ENCODE measurements around the gene POTEI.
"Not testable (repeated sequence)": the region's sequence is repeated elsewhere in the genome, so short reads cannot be mapped to it uniquely, and the experiment has no call there.

Gene POTEI
- 0 to 0.17 (median 0) reads per million in 3 donors for total RNA-seq

DNA sequence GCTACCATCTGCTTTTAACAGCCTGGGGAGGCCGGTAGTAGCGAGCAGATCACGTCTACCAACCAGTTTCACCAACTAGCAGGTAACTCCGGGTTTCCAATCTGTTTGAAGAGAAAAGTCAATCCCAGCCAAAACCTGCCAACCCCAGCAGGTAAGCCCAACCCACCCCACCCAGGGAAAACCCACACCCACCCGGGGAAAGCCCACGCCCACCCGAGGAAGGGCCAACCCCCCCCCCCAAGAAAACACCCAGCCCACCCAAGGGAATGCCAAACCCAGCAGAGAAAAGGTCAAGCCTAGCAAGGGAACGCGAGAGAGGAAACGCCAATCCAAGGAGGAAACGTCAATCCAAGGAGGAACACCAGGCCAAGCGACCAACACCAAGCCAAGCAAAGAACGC, at the start of gene POTEI:
Gene POTEI, minus strand, starts transcription at position 101 of the 400 bp plus-strand sequence. Its CDS starts 93 bp downstream, at position 8.
- H3K4me1 ChIP-seq (ENCODE audit: control insufficient read depth, insufficient read depth, low read length, poor library complexity, severe bottlenecking); H3K9me3 ChIP-seq (ENCODE audit: control insufficient read depth, low read length); DNase-seq; H3K4me3 ChIP-seq (ENCODE audit: insufficient read depth, low read depth, low read length, poor library complexity, severe bottlenecking); H3K27ac ChIP-seq (ENCODE audit: insufficient read depth, low read length, poor library complexity, severe bottlenecking); H3K36me3 ChIP-seq (ENCODE audit: control insufficient read depth, insufficient read depth, low read length); H3K27me3 ChIP-seq (replicated peaks; ENCODE audit: control insufficient read depth, insufficient read depth, low read length, poor library complexity, severe bottlenecking): not testable (repeated sequence)

DNA sequence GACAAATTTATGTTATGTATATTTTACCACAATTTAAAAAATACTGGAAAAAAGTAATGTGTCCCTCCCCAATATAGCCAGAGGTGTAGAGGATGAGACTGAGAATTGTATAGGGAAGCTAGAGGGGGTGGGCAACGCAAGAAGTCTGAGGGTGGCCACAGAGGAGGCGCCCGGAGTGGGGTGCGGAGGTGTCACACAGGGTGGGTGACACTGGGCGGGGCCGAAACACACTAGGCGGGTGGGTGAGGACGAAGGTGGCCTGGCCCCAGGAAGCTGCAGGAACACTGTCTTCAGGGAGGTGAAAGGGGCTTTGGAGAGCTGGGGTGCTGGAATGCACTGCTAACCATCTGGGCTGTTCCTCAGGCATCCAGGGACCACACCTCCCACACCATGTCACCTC, 47.3 kb upstream of the POTEI start:
- H3K27me3 ChIP-seq (replicated peaks; ENCODE audit: control insufficient read depth, insufficient read depth, low read length, poor library complexity, severe bottlenecking); DNase-seq; H3K4me3 ChIP-seq (ENCODE audit: insufficient read depth, low read depth, low read length, poor library complexity, severe bottlenecking); H3K27ac ChIP-seq (ENCODE audit: insufficient read depth, low read length, poor library complexity, severe bottlenecking); H3K4me1 ChIP-seq (ENCODE audit: control insufficient read depth, insufficient read depth, low read length, poor library complexity, severe bottlenecking); H3K9me3 ChIP-seq (ENCODE audit: control insufficient read depth, low read length); H3K36me3 ChIP-seq (ENCODE audit: control insufficient read depth, insufficient read depth, low read length): not testable (repeated sequence)

DNA sequence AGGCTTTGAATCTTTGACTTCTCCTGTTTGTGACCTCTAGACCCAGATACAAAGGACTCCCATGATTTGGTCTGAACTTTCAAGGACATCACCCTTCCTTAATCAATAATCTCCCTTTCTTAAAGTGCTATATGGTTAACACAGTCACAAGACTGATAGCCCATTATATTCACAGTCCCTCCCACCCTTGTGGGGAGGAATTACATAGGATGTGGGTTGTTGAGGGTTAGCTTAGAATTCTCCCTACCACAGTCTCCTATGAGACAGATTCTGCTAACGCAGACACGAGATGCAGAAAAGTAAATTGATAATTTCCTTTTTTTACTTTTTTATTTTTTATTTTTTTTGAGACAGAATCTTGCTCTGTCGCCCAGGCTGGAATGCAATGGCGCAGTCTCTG, 45.0 kb upstream of the POTEI start:
- DNase-seq; H3K36me3 ChIP-seq (ENCODE audit: control insufficient read depth, insufficient read depth, low read length); H3K4me1 ChIP-seq (ENCODE audit: control insufficient read depth, insufficient read depth, low read length, poor library complexity, severe bottlenecking); H3K27ac ChIP-seq (ENCODE audit: insufficient read depth, low read length, poor library complexity, severe bottlenecking); H3K9me3 ChIP-seq (ENCODE audit: control insufficient read depth, low read length); H3K4me3 ChIP-seq (ENCODE audit: insufficient read depth, low read depth, low read length, poor library complexity, severe bottlenecking); H3K27me3 ChIP-seq (replicated peaks; ENCODE audit: control insufficient read depth, insufficient read depth, low read length, poor library complexity, severe bottlenecking): not testable (repeated sequence)

DNA sequence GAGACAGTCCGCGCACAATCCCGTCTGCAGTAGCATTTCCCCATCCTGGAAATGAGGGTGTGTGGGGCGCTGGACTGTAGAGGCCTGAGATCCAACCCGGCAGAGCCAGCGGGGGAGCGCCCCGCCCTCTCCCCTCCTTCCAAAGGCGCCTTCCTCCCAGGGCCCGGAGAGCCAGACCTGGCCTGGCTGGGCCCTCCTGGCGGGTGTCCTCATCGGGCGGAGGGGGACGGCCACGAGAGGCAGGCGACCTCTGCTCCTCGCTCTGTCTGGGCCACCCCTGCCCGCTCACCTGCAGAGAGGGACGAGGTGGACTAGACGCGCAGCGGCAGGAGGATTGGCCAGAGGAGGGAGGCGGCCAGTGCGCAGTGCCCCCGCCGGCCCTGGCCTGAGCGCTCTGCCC, 40.3 kb upstream of the POTEI start:
- H3K4me3 ChIP-seq (ENCODE audit: insufficient read depth, low read depth, low read length, poor library complexity, severe bottlenecking); H3K36me3 ChIP-seq (ENCODE audit: control insufficient read depth, insufficient read depth, low read length); H3K9me3 ChIP-seq (ENCODE audit: control insufficient read depth, low read length); H3K4me1 ChIP-seq (ENCODE audit: control insufficient read depth, insufficient read depth, low read length, poor library complexity, severe bottlenecking); H3K27me3 ChIP-seq (replicated peaks; ENCODE audit: control insufficient read depth, insufficient read depth, low read length, poor library complexity, severe bottlenecking); H3K27ac ChIP-seq (ENCODE audit: insufficient read depth, low read length, poor library complexity, severe bottlenecking); DNase-seq: not testable (repeated sequence)

DNA sequence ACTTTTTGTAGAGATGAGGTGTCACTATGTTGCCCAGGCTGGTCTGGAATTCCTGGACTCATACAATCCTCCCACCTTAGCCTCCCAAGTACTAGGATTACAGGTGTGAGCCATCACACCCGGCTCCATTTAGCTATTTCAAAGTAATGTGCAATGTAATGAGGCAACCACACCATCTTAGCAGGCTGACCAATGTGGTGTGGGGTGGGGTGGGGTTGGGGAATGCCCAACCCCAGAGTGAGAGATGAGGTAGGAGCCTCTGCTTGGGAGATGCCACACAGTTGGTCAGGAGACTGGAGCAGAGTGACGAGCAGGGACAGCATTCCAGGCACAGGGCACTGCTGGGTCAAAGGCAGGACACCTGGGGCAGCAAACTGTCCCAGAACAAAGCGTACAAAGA, 39.3 kb upstream of the POTEI start:
- H3K9me3 ChIP-seq (ENCODE audit: control insufficient read depth, low read length); DNase-seq; H3K36me3 ChIP-seq (ENCODE audit: control insufficient read depth, insufficient read depth, low read length); H3K27me3 ChIP-seq (replicated peaks; ENCODE audit: control insufficient read depth, insufficient read depth, low read length, poor library complexity, severe bottlenecking); H3K4me3 ChIP-seq (ENCODE audit: insufficient read depth, low read depth, low read length, poor library complexity, severe bottlenecking); H3K4me1 ChIP-seq (ENCODE audit: control insufficient read depth, insufficient read depth, low read length, poor library complexity, severe bottlenecking); H3K27ac ChIP-seq (ENCODE audit: insufficient read depth, low read length, poor library complexity, severe bottlenecking): not testable (repeated sequence)

DNA sequence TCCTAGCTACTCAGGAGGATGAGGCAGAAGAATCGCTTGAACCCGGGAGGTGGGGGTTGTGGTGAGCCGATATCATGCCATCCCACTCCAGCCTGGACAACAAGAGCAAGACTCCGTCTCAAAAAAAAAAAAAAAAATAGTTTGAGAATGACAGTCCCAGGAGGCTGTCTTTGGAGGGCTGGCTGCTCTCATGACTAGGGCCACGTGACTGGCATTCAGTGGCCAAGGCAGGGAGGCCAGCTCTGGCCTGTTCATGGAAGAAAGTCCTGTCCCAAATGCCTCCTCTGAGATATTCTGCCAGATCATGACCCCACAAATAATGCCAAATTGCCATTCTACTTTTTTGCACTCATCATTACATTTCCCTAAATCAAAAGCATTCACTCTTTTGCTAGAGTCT, 35.9 kb upstream of the POTEI start:
- H3K27me3 ChIP-seq (replicated peaks; ENCODE audit: control insufficient read depth, insufficient read depth, low read length, poor library complexity, severe bottlenecking); DNase-seq; H3K4me1 ChIP-seq (ENCODE audit: control insufficient read depth, insufficient read depth, low read length, poor library complexity, severe bottlenecking): not testable (repeated sequence)

DNA sequence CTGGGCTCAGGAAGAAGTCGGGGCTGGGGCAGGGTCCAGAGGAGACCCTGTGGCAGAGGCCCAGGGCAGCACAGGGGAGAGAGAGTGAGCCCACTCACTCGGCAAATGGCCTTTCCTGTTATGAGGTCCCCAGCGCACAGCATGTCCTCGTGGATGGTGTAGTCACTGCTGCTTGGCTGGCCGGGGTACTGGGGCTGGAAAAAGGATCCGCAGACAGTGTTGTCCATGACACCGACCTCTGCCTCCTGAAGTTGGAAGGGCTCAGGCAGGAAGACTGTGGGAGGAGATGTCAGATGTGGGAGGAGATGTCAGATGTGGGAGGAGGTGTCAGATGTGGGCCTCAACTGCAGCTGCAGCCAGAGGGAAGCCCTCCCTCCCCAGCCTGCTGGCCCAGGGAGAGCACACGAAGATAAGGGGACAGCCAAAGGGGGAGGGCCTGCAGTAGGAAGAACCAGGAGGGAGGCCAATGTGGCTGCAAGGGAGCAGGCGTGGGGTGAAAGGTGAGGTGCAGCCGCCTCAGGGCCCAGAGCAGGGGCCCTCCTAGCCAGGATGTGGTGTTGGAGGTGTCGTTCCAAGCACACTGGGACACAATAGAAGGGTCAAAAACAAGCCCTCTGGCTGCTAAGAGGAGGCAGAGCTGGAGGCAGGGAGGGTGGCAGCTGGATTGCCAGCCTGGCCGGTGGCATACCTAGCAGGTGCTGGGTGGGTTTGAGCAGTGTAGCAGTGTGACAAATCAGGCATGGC, 34.8 kb upstream of the POTEI start:
- not testable (repeated sequence) for H3K4me3 ChIP-seq (ENCODE audit: insufficient read depth, low read depth, low read length, poor library complexity, severe bottlenecking); H3K27me3 ChIP-seq (replicated peaks; ENCODE audit: control insufficient read depth, insufficient read depth, low read length, poor library complexity, severe bottlenecking); H3K36me3 ChIP-seq (ENCODE audit: control insufficient read depth, insufficient read depth, low read length); H3K27ac ChIP-seq (ENCODE audit: insufficient read depth, low read length, poor library complexity, severe bottlenecking); H3K4me1 ChIP-seq (ENCODE audit: control insufficient read depth, insufficient read depth, low read length, poor library complexity, severe bottlenecking); DNase-seq; H3K9me3 ChIP-seq (ENCODE audit: control insufficient read depth, low read length)

More for the DNA sequence above, 35.9 kb upstream of the POTEI start:
- H3K36me3 ChIP-seq (ENCODE audit: control insufficient read depth, insufficient read depth, low read length); H3K27ac ChIP-seq (ENCODE audit: insufficient read depth, low read length, poor library complexity, severe bottlenecking); H3K4me3 ChIP-seq (ENCODE audit: insufficient read depth, low read depth, low read length, poor library complexity, severe bottlenecking); H3K9me3 ChIP-seq (ENCODE audit: control insufficient read depth, low read length): not testable (repeated sequence)

DNA sequence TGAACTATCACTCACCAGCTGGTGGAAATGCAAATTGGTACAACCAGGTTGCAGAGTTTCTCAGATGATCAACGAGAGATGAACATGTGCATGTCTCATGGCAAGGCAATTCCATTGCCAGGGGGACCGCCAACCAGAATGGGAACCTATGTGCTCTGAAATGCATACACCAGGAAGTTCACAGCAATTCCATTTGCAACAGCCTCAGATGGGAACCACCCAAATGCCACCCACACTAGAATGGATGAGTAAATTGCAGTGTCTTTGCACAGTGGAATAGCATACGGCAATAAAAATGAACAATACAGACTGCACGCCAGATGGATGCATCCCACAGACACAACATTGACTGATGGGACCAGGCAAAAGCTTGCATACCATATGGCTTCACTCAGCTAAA, 33.7 kb upstream of the POTEI start:
- DNase-seq; H3K9me3 ChIP-seq (ENCODE audit: control insufficient read depth, low read length); H3K27me3 ChIP-seq (replicated peaks; ENCODE audit: control insufficient read depth, insufficient read depth, low read length, poor library complexity, severe bottlenecking); H3K36me3 ChIP-seq (ENCODE audit: control insufficient read depth, insufficient read depth, low read length); H3K4me3 ChIP-seq (ENCODE audit: insufficient read depth, low read depth, low read length, poor library complexity, severe bottlenecking); H3K4me1 ChIP-seq (ENCODE audit: control insufficient read depth, insufficient read depth, low read length, poor library complexity, severe bottlenecking); H3K27ac ChIP-seq (ENCODE audit: insufficient read depth, low read length, poor library complexity, severe bottlenecking): not testable (repeated sequence)

DNA sequence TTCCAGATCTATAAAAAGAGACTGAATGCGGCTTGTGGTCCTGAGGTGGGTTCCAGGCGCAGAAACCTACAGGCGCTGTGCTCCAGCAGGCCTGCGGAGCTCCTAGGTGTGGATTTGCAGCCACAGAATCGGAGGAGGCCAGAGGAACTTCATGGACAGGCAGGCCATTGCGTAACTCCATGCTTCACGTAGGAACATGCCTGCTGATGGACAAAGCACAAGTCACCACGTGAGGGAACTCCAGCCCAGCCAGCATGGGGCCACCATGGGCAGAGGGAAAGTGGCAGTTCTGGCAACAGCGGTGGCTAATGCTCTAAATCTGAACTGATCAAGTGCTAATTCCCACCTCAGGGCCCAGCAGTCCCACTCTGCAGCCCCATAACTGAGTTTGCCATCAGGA, 29.1 kb upstream of the POTEI start:
- not testable (repeated sequence) for H3K4me3 ChIP-seq (ENCODE audit: insufficient read depth, low read depth, low read length, poor library complexity, severe bottlenecking); H3K4me1 ChIP-seq (ENCODE audit: control insufficient read depth, insufficient read depth, low read length, poor library complexity, severe bottlenecking); DNase-seq; H3K9me3 ChIP-seq (ENCODE audit: control insufficient read depth, low read length); H3K36me3 ChIP-seq (ENCODE audit: control insufficient read depth, insufficient read depth, low read length); H3K27ac ChIP-seq (ENCODE audit: insufficient read depth, low read length, poor library complexity, severe bottlenecking); H3K27me3 ChIP-seq (replicated peaks; ENCODE audit: control insufficient read depth, insufficient read depth, low read length, poor library complexity, severe bottlenecking)

DNA sequence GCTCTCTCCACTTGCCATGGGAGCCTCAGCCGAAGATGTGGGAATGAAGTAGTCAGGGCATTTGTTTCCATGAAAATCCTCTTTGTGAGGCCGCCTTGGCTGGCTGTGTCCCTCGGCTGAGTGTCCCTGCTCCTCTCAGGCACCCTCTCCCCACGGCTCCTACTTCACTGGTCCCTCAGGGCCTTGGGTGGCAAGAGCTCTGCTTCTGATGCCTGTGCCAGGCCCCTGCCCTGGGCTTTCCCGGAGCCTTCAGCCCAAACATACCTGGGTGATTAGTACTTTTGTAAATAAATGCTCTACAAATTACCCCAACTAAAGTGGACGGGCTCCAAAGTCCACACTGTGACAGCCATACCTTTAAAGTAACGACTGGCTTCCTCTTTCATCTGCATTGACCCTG, 27.5 kb upstream of the POTEI start:
- not testable (repeated sequence) for DNase-seq; H3K4me3 ChIP-seq (ENCODE audit: insufficient read depth, low read depth, low read length, poor library complexity, severe bottlenecking); H3K27me3 ChIP-seq (replicated peaks; ENCODE audit: control insufficient read depth, insufficient read depth, low read length, poor library complexity, severe bottlenecking); H3K4me1 ChIP-seq (ENCODE audit: control insufficient read depth, insufficient read depth, low read length, poor library complexity, severe bottlenecking); H3K36me3 ChIP-seq (ENCODE audit: control insufficient read depth, insufficient read depth, low read length); H3K9me3 ChIP-seq (ENCODE audit: control insufficient read depth, low read length); H3K27ac ChIP-seq (ENCODE audit: insufficient read depth, low read length, poor library complexity, severe bottlenecking)
